ENCODE measurements around the gene STAT5B. TPM values are rescaled to one million over a fixed set of nuclear protein-coding genes. Genes with fewer than 3 reads are reported as not detected.
A peak's percentile ranks its signal among the peaks of the same experiment; 100 is the strongest.
"Not testable (repeated sequence)": the region's sequence is repeated elsewhere in the genome, so short reads cannot be mapped to it uniquely, and the experiment has no call there.

The STAT5B gene
- total RNA-seq, 2 donors from 2014 or later: 35.7 to 51.4 TPM

DNA sequence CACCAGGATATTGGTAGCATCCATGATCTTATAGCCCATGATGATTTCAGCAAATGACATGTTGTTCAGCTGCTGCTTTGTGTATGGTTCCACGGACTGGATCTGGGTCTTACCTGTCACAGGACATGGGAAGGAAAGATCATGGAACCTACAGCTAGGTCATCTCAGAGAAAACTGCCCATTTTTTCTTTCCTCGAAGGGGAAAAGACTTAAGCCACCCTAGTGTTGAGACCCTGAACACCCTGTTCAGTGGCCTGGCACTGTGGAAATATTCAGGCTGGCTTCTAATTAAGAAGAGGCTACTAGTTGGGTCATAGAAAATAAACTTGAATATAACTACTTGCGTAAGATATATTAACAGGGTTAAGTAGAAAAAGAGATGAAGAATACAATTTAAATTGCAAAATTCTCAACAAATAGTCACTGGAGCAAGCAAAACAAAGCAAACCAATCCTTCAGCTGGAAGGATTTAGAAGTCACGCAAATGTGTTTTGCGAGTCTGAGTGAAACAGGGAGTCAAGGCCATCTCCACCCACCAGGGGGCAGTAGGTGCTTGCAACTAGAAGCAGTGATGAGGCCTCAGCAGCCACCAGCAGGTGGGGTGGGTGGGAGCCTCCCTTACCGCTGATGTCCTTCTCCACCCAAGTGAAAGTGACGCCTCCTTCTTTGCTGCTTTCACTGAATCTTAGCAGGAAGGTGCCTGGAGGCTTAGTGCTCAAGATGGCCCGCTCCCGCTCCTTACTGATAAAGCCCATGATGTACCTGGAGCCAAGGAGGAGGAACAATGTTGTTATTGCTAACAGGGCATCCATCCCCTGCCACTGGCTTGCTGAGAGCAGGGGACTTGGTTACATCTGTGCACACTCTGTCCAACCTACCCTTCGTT is 46.4 kb upstream of the STAT5B start:
- TF ChIP-seq, protein P1, sequence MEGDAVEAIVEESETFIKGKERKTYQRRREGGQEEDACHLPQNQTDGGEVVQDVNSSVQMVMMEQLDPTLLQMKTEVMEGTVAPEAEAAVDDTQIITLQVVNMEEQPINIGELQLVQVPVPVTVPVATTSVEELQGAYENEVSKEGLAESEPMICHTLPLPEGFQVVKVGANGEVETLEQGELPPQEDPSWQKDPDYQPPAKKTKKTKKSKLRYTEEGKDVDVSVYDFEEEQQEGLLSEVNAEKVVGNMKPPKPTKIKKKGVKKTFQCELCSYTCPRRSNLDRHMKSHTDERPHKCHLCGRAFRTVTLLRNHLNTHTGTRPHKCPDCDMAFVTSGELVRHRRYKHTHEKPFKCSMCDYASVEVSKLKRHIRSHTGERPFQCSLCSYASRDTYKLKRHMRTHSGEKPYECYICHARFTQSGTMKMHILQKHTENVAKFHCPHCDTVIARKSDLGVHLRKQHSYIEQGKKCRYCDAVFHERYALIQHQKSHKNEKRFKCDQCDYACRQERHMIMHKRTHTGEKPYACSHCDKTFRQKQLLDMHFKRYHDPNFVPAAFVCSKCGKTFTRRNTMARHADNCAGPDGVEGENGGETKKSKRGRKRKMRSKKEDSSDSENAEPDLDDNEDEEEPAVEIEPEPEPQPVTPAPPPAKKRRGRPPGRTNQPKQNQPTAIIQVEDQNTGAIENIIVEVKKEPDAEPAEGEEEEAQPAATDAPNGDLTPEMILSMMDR (conservative IDR thresholded peaks at IDR 0.05): peak; percentile 100
- H3K27ac ChIP-seq (ENCODE audit: low read depth, low read length): no peak overlapping the region

DNA sequence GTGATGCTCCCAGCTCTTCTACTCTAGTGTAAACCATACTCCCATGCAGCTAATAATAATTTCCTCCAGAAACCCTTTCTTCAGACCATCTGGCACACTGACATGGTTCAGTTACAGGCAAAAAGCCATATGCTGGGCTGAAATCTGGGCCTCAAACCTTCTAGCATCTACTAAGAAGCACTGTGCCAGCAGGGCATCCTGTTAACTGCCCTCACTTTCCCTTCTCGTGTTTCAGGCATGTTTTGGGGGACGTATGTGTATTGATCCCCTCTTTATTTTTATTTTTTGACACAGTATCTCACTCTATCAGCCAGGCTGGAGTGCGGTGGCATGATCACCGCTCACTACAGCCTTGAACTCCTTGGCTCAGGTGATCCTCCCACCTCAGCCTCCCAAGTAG is 45.4 kb upstream of the STAT5B start:
- 91 to 95% methylated on average over 4 of the region's 4 CpGs for WGBS, 2 experiments (ENCODE audit: insufficient coverage in 1 of 2, insufficient read length in 1 of 2)
- Mint-ChIP-seq H3K4me1 (peaks cover 12% of the 10 kb centered on the region), H3K27ac (no peak overlapping the region), H3K27me3 (ENCODE audit: insufficient read depth) (peaks cover 19% of the 10 kb centered on the region), H3K9me3 (no peaks in the 10 kb centered on the region), H3K4me3 (no peak overlapping the region), H3K36me3 (ENCODE audit: low read depth) (peaks cover 38% of the 10 kb centered on the region)
- no peak for DNase-seq
- Histone ChIP-seq H3K9ac (ENCODE audit: extremely low read depth, low read length, poor library complexity, severe bottlenecking) (no peak overlapping the region), H3K9me3 (ENCODE audit: control insufficient read depth, low read length) (no peaks in the 10 kb centered on the region), H3K36me3 (ENCODE audit: control insufficient read depth, insufficient read depth, low read length) (peaks cover 13% of the 10 kb centered on the region), H3K4me3 (ENCODE audit: low read length) (no peak overlapping the region), H3K27ac (ENCODE audit: low read depth, low read length) (no peak overlapping the region), H3K27me3 (ENCODE audit: control insufficient read depth, insufficient read depth, low read length, poor library complexity, severe bottlenecking) (peaks cover 9% of the 10 kb centered on the region), H3K4me1 (ENCODE audit: control insufficient read depth, insufficient read depth, low read length) (no peaks in the 10 kb centered on the region)
- TF ChIP-seq, protein P1 (conservative IDR thresholded peaks at IDR 0.05): no peak

More for the DNA sequence above, 46.4 kb upstream of the STAT5B start:
- peaks cover 45% of the 10 kb centered on the region for H3K36me3 Mint-ChIP-seq (ENCODE audit: low read depth)
- no peaks in the 10 kb centered on the region for H3K9me3 Mint-ChIP-seq
- Histone ChIP-seq H3K36me3 (ENCODE audit: control insufficient read depth, insufficient read depth, low read length) (peaks cover 13% of the 10 kb centered on the region), H3K27me3 (ENCODE audit: control insufficient read depth, insufficient read depth, low read length, poor library complexity, severe bottlenecking) (peaks cover 9% of the 10 kb centered on the region), H3K4me3 (ENCODE audit: low read length) (no peak overlapping the region), H3K9me3 (ENCODE audit: control insufficient read depth, low read length) (no peaks in the 10 kb centered on the region), H3K9ac (ENCODE audit: extremely low read depth, low read length, poor library complexity, severe bottlenecking) (no peak overlapping the region), H3K4me1 (ENCODE audit: control insufficient read depth, insufficient read depth, low read length) (no peaks in the 10 kb centered on the region)
- no peak overlapping the region for H3K4me3 Mint-ChIP-seq
- H3K27me3 Mint-ChIP-seq (ENCODE audit: insufficient read depth): peaks cover 19% of the 10 kb centered on the region
- DNase-seq: peak; percentile 100
- WGBS, 2 experiments (ENCODE audit: insufficient coverage in 1 of 2, insufficient read length in 1 of 2): 56 to 88% methylated on average over 2 to 10 of the region's 10 CpGs
- peaks cover 7% of the 10 kb centered on the region for H3K4me1 Mint-ChIP-seq
- H3K27ac Mint-ChIP-seq: no peak overlapping the region

DNA sequence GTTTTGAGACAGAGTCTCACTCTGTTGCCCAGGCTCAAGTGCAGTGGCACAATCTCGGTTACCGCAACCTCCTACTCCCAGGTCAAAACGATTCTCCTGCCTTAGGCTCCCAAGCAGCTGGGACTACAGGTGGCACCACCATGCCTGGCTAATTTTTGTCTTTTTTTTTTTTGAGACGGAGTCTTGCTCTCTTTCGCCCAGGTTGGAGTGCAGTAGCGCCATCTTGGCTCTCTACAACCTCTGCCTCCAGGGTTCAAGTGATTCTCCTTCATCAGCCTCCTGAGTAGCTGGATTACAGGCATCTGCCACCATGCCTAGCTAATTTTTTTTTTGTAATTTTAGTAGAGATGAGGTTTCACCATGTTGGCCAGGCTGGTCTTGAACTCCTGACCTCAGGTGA is 41.8 kb upstream of the STAT5B start:
- not testable (repeated sequence) for H3K4me3 Mint-ChIP-seq; H3K27me3 ChIP-seq (ENCODE audit: control insufficient read depth, insufficient read depth, low read length, poor library complexity, severe bottlenecking); H3K9me3 Mint-ChIP-seq; H3K9ac ChIP-seq (ENCODE audit: extremely low read depth, low read length, poor library complexity, severe bottlenecking); H3K27ac ChIP-seq (ENCODE audit: low read depth, low read length); H3K9me3 ChIP-seq (ENCODE audit: control insufficient read depth, low read length); H3K4me1 ChIP-seq (ENCODE audit: control insufficient read depth, insufficient read depth, low read length); H3K27me3 Mint-ChIP-seq (ENCODE audit: insufficient read depth); H3K27ac Mint-ChIP-seq; H3K4me3 ChIP-seq (ENCODE audit: low read length); DNase-seq
- H3K4me1 Mint-ChIP-seq: peaks cover 33% of the 10 kb centered on the region
- H3K36me3 Mint-ChIP-seq (ENCODE audit: low read depth): peaks cover 35% of the 10 kb centered on the region
- WGBS, 2 experiments (ENCODE audit: insufficient coverage in 1 of 2, insufficient read length in 1 of 2): 94 to 100% methylated on average over 4 to 6 of the region's 6 CpGs
- peaks cover 14% of the 10 kb centered on the region for H3K36me3 ChIP-seq (ENCODE audit: control insufficient read depth, insufficient read depth, low read length)

All from endodermal cell (in vitro differentiated cells).